Breast epithelium (tissue), 4 donors: ENCODE data around the gene DACT2. TPM values are rescaled to one million over a fixed set of nuclear protein-coding genes. Genes with fewer than 3 reads are reported as not detected.

Source experiments
- DNase-seq, 2 donors: peaks; one replicate each; pipeline ENCODE4 v3.0.0-alpha.2; 2019; ENCODE audit warnings: low spot score in 2 of 2
- H3K27ac ChIP-seq, 2 donors: fragments of 200-600 bp; sonication (generic) in 1 of 2; one replicate each; pipeline ENCODE4 v1.5.1; 2016 to 2019; ENCODE audit warnings: mild to moderate bottlenecking in 1 of 2
- H3K27me3 ChIP-seq, 2 donors: fragments of 200-600 bp; sonication (generic) in 1 of 2; one replicate each; pipeline versions ENCODE4 v1.5.1 to v1.6.0; 2017 to 2019; ENCODE audit warnings: control low read depth in 1 of 2, mild to moderate bottlenecking in 1 of 2
- H3K36me3 ChIP-seq: fragments of 200-600 bp; one replicate; pipeline ENCODE4 v1.5.1; 2019
- H3K4me1 ChIP-seq, 2 donors: fragments of 200-600 bp; sonication (generic); one replicate each; pipeline ENCODE4 v1.5.1; 2016 to 2019; ENCODE audit warnings: control low read depth in 1 of 2
- H3K4me3 ChIP-seq, 3 donors: fragments of 200-600 bp; sonication (generic); 1 replicate in 2 of 3; 2 replicates in 1 of 3; pipeline ENCODE4 v1.5.1; 2016 to 2019; ENCODE audit warnings: mild to moderate bottlenecking in 3 of 3, moderate library complexity in 2 of 3
- H3K9me3 ChIP-seq, 2 donors: fragments of 200-600 bp; sonication (generic) in 1 of 2; one replicate each; pipeline ENCODE4 v1.5.1; 2016 to 2019; ENCODE audit warnings: control low read depth in 1 of 2
- POLR2A ChIP-seq: fragments of 450-650 bp; IDR thresholded peaks from one replicate; pipeline ENCODE4 v1.6.1; 2016; ENCODE audit warnings: antibody characterized with exemption, mild to moderate bottlenecking, moderate library complexity
- POLR2AphosphoS5 ChIP-seq, 3 donors: sonication (generic); formaldehyde crosslinking; IDR thresholded peaks; one replicate each; pipeline ENCODE4 v1.6.1; 2017; ENCODE audit warnings: antibody characterized with exemption in 3 of 3
- intact Hi-C: fragments of 100-400 bp; cut with DNase I; formaldehyde crosslinking; loops from one replicate; pipeline ENCODE4 v1.15.1; 2023; ENCODE audit warnings: low total_unique reads
- total RNA-seq, 3 donors: library from RNA; depleted of rRNA; stranded (reverse); fragments of >200 nt; gene quantifications; one replicate each; pipeline ENCODE4 v1.1.0, GENCODE V29; 2016
- TF ChIP-seq, protein P1 (sequence below), 3 donors: fragments of 450-650 bp; IDR thresholded peaks; one replicate each; pipeline ENCODE4 v1.5.1; 2016 to 2017; ENCODE audit warnings: antibody characterized with exemption in 3 of 3, mild to moderate bottlenecking in 3 of 3, moderate library complexity in 3 of 3

The DACT2 gene
- total RNA-seq, 3 donors from 2014 or later = 0.32 to 1.0 TPM; not detected in 1

DNA sequence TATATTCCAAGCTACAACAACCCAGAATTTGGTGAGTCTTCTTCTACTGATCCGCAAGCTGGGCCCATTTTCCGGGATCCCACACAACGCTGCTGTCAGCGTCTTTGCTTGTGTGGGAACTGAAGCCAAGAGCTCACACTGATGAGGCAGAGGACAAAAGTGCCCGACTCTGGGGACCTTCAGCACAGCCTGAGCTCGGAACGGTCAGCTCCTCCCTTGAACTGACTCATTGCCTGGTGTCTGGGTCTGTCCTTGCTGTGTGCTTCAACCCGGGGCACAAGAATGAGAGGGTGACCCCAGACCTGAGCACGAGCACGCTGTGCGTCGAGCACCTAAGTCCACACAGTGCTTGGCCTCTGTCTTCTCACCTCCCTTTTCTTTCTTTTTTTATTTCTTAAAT lies 33.5 kb downstream of the DACT2 start:
- intact Hi-C loops = no loop called here
- H3K27me3 ChIP-seq = no peaks in the 10 kb centered on the region
- no peak overlapping the region for H3K27ac ChIP-seq
- no peak overlapping the region for H3K4me3 ChIP-seq
- TF ChIP-seq POLR2AphosphoS5 (IDR thresholded peaks at IDR 0.05) (no peak), POLR2A (no peak)
- TF ChIP-seq, protein P1, sequence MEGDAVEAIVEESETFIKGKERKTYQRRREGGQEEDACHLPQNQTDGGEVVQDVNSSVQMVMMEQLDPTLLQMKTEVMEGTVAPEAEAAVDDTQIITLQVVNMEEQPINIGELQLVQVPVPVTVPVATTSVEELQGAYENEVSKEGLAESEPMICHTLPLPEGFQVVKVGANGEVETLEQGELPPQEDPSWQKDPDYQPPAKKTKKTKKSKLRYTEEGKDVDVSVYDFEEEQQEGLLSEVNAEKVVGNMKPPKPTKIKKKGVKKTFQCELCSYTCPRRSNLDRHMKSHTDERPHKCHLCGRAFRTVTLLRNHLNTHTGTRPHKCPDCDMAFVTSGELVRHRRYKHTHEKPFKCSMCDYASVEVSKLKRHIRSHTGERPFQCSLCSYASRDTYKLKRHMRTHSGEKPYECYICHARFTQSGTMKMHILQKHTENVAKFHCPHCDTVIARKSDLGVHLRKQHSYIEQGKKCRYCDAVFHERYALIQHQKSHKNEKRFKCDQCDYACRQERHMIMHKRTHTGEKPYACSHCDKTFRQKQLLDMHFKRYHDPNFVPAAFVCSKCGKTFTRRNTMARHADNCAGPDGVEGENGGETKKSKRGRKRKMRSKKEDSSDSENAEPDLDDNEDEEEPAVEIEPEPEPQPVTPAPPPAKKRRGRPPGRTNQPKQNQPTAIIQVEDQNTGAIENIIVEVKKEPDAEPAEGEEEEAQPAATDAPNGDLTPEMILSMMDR (IDR thresholded peaks at IDR 0.05) = no peak
- no peaks in the 10 kb centered on the region for H3K9me3 ChIP-seq
- H3K4me1 ChIP-seq = no peaks in the 10 kb centered on the region
- no peaks in the 10 kb centered on the region for H3K36me3 ChIP-seq
- DNase-seq = no peak

DNA sequence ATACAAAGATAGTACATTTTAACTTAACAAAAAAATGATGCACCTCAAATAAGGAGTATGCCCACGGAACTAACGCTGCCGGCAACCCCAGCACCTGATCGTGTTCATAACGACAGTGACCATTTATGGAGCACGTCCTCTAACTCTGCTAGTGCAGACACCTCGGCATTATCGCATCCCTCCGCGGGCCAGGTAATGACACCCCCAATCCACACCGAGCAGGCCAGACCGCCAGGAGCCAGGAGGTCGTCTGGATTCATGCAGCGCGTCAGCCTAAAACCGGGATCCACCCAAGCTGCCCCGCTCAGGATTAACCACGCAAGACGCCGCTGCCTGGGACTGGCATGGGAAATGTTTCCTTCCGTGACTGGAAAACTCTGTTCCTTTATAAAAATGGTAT lies 34.1 kb downstream of the DACT2 start:
- no peak for DNase-seq
- H3K27ac ChIP-seq = no peak overlapping the region
- TF ChIP-seq POLR2A (no peak), POLR2AphosphoS5 (IDR thresholded peaks at IDR 0.05) (no peak)
- TF ChIP-seq, protein P1 (IDR thresholded peaks at IDR 0.05) = no peak
- H3K4me1 ChIP-seq = no peaks in the 10 kb centered on the region
- no peaks in the 10 kb centered on the region for H3K36me3 ChIP-seq
- intact Hi-C loops = no loop called here
- no peaks in the 10 kb centered on the region for H3K9me3 ChIP-seq
- peaks cover 0 to 5% of the 10 kb centered on the region in 2 donors for H3K27me3 ChIP-seq
- no peak overlapping the region for H3K4me3 ChIP-seq

DNA sequence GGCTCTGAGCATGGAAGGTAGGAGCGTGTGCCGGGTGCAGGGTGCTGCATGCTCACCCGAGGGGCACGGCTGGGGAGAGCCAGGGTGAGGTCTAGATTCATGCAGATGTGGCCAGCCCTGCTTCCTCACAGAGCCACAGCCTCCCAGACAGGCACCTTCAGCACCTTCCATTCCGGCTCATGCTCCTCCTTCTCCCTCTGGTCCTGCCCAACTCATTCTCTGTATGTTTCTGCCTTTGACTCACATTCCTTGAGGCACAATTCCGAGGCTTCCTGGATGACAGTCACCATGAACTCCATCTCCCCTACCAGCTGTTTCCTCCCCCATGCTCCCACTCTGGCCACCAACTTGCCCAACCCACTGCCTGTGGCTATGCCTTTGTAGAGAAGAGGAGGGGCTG lies 35.4 kb downstream of the DACT2 start:
- H3K9me3 ChIP-seq = no peaks in the 10 kb centered on the region
- no peak overlapping the region for H3K27ac ChIP-seq
- intact Hi-C loops = no loop called here
- DNase-seq = no peak
- H3K4me1 ChIP-seq = no peaks in the 10 kb centered on the region
- peaks cover 0 to 17% of the 10 kb centered on the region in 2 donors for H3K27me3 ChIP-seq
- TF ChIP-seq POLR2A (no peak), POLR2AphosphoS5 (IDR thresholded peaks at IDR 0.05) (no peak)
- TF ChIP-seq, protein P1 (IDR thresholded peaks at IDR 0.05) = no peak
- H3K4me3 ChIP-seq = no peak overlapping the region
- H3K36me3 ChIP-seq = no peaks in the 10 kb centered on the region

DNA sequence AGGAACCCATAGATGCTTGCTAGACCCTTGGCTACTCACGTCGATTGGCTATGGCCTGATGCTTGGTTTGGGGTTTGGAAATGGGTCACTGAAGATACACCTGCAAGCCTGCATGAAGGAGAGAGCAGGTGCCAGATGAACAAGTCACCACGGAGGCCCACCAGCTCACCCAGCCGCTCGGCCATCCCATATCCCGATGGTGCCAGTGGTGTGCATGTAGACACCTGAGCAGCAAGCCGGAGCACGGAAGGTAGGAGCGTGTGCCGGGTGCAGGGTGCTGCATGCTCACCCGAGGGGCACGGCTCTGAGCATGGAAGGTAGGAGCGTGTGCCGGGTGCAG lies 35.9 kb downstream of the DACT2 start:
- intact Hi-C loops = no loop called here
- TF ChIP-seq POLR2AphosphoS5 (IDR thresholded peaks at IDR 0.05) (no peak), POLR2A (no peak)
- TF ChIP-seq, protein P1 (IDR thresholded peaks at IDR 0.05) = no peak
- no peaks in the 10 kb centered on the region for H3K9me3 ChIP-seq

DNA sequence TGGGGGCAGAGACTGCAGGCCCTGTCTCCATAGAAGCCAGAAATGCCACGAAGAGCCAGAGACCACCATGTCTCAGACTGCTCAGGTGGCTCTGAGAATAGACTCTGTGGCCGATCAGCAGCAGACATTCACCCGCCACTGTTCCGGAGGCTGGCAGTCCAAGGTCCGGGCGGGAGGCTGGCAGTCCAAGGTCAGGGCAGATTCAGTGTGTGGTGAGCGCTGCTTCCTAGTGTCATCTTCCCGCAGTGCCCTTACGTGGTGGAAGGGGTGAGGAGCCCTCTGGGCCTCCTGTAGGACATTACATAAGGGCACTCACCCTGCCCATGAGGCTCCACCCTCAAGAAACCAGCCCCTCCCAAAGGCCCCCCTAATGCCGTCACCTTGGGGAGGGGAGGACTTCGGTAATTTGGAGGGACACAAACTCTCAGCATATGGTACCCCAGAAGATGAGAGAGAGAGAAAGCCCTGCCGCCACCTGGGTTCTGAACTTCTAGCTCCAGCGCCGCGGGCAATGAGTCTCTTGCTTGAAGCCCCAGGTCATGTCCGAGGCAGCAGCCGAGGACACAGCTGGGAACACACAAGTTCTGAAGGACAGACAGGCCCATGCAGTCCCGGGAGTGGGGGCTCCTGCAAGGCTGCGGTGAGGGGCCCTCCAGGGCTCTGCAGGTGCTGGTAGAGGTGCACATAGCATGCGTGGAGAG lies 36.4 kb downstream of the DACT2 start:
- Histone ChIP-seq H3K36me3 (no peaks in the 10 kb centered on the region), H3K4me3 (no peak overlapping the region), H3K4me1 (no peaks in the 10 kb centered on the region), H3K27me3 (peaks cover 0 to 24% of the 10 kb centered on the region in 2 donors), H3K9me3 (no peaks in the 10 kb centered on the region), H3K27ac (no peak overlapping the region)
- intact Hi-C loops = no loop called here
- DNase-seq = no peak
- no peak for TF ChIP-seq POLR2A
- TF ChIP-seq POLR2AphosphoS5 (IDR thresholded peaks at IDR 0.05) = no peak

More for the DNA sequence above, 35.9 kb downstream of the DACT2 start:
- no peaks in the 10 kb centered on the region for H3K4me1 ChIP-seq
- H3K36me3 ChIP-seq = no peaks in the 10 kb centered on the region
- H3K4me3 ChIP-seq = no peak overlapping the region
- no peak overlapping the region for H3K27ac ChIP-seq
- peaks cover 0 to 22% of the 10 kb centered on the region in 2 donors for H3K27me3 ChIP-seq
- DNase-seq = no peak
